Activated naive CD8-positive, alpha-beta T cell treated with anti-CD3 and anti-CD28 coated beads for 36 hours (primary cell): ENCODE data around the gene MTG2. TPM values are rescaled to one million over a fixed set of nuclear protein-coding genes. Genes with fewer than 3 reads are reported as not detected.

Experiments
- DNase-seq: peaks from one replicate; pipeline ENCODE4 v3.0.0; 2021
- H3K27ac Mint-ChIP-seq: one replicate; pipeline ENCODE4 v1.8.0; 2022; ENCODE audit warnings: mild to moderate bottlenecking, moderate library complexity, mixed read lengths
- H3K27me3 Mint-ChIP-seq: one replicate; pipeline ENCODE4 v1.8.0; 2022; ENCODE audit warnings: mild to moderate bottlenecking, mixed read lengths
- H3K36me3 Mint-ChIP-seq: one replicate; pipeline ENCODE4 v1.8.0; 2021; ENCODE audit warnings: mild to moderate bottlenecking, mixed read lengths
- H3K4me1 Mint-ChIP-seq: one replicate; pipeline ENCODE4 v1.8.0; 2021; ENCODE audit warnings: mixed read lengths
- H3K4me3 Mint-ChIP-seq: one replicate; pipeline ENCODE4 v1.8.0; 2022; ENCODE audit warnings: mild to moderate bottlenecking, moderate library complexity, mixed read lengths
- H3K9me3 Mint-ChIP-seq: one replicate; pipeline ENCODE4 v1.8.0; 2022; ENCODE audit warnings: mixed read lengths
- total RNA-seq, 2 experiments: library from RNA; stranded (reverse); gene quantifications; one replicate each; pipeline ENCODE4 v1.2.3, GENCODE V29; 2021

MTG2 gene, protein sequence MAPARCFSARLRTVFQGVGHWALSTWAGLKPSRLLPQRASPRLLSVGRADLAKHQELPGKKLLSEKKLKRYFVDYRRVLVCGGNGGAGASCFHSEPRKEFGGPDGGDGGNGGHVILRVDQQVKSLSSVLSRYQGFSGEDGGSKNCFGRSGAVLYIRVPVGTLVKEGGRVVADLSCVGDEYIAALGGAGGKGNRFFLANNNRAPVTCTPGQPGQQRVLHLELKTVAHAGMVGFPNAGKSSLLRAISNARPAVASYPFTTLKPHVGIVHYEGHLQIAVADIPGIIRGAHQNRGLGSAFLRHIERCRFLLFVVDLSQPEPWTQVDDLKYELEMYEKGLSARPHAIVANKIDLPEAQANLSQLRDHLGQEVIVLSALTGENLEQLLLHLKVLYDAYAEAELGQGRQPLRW
- total RNA-seq: 10 to 100 TPM; 36.1 to 39.9 TPM

DNA sequence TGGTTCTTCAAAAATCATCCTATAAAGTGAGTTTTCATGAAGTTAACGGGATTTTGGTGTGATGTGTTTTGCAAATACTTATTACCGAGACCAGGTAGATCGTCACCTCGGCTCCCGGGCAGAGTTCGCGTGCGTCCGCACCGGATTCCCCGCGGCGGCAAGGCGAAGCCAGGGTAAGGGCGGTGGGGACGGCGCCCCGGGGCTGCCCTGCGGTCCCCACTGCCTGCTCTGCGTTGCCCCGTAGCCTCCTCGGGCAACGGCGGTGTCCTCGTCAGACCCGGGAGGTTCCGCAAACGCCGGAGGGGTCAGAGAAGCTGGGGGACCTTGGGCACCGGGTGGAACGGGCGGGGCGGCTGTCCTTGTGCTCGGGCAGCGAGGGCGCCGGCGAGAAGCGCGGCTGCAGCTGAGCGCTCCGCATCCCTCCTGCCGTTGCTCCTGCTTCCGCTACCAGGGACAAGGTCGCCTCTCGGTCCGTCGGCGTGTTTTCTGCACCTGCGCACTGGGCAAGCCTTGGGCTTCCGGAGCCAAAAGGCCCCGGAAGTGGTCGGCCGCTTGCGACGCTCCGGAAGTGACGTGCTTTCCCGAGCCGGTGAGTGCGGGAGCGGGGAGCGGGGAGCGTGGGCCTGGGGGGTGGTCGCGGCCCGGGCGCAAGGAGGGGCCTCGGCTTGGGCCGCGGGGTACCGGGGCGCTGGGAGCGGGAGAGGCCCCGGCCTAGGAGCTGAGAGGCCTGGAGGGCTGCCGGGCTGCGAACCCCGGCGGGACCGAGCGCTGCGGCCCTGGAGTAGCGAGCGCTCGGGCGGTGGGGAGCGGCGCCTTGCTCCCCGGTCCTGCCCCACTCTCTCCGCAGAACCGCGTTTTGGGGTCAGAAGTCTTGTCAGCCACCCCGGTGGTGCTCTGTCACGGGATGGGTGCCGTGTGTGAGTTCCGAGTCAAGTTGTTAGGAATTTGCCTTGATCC is at the start of gene MTG2:
TSS of gene MTG2 (plus strand) at position 560 of the 957 bp plus-strand sequence. CDS start 10,393 bp downstream, outside the sequence.
- peak; percentile 94 for DNase-seq
- Mint-ChIP-seq H3K9me3 (no peaks in the 10 kb centered on the region), H3K36me3 (peaks cover 18% of the 10 kb centered on the region), H3K4me3 (peak within 1 kb of the TSS; percentile 94), H3K27me3 (no peaks in the 10 kb centered on the region), H3K27ac (peak within 1 kb of the TSS; percentile 90), H3K4me1 (peaks cover 30% of the 10 kb centered on the region)

DNA sequence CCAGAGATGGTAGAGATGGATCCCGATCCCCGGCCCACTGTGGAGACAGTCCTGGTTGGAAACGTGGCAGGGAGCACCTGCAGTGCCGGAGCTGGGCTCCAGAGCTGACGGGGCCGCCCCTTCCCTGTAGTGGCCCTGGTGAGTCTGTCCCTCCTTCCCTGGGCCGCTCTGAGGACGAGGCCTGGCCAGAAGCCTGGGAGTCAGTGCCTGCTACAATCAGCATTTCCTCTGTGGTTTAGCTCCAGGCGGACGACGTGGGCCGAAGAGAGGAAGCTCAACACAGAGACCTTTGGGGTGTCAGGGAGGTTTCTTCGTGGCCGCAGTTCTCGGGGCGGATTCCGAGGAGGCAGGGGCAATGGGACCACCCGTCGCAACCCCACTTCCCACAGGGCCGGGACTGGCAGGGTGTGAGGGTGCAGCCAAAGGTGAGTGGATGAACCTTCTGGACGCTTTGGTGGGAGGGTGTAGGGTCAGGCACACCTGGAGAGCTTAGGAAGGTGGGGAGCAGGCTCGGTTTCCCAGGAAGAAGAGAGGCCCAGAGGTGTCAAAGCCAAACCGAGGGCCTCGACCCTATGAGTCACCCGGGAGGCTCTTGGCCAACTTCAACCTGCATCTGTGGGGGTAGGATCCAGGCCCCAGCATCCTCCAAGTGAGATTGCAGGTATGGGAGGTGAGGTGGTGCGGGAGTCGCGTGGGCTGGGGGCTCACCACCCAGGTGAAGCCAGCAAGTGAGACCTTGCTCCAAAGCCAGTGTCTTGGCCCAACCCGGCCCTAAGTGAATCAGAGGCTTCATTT is 49.6 kb upstream of the MTG2 start:
- no peak for DNase-seq
- Mint-ChIP-seq H3K4me3 (no peak overlapping the region), H3K9me3 (no peaks in the 10 kb centered on the region), H3K27me3 (no peaks in the 10 kb centered on the region), H3K27ac (no peak overlapping the region), H3K4me1 (peaks cover 26% of the 10 kb centered on the region), H3K36me3 (peaks cover 46% of the 10 kb centered on the region)

DNA sequence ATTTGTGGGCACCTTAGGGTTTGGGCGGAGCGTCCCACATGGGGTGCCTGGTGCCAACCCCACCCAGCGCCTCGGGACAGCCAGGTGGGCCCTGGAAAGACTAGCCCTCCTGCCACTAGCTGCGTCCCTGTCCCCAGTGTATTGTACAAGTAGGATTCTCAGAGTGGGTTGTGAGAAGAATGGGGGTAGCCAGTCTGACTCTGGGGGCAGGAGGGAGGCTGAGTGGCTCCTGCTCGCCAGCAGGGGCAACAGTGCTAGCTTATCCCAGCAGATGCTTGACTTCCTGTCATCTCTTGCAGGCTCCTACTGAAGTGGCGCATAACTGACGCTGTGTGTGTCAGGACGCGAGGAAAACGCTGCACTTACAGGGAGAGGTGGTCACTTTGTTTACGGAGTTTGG is 49.0 kb upstream of the MTG2 start:
- H3K9me3 Mint-ChIP-seq: no peaks in the 10 kb centered on the region
- no peak for DNase-seq
- H3K36me3 Mint-ChIP-seq: peaks cover 48% of the 10 kb centered on the region
- peaks cover 27% of the 10 kb centered on the region for H3K4me1 Mint-ChIP-seq
- H3K27me3 Mint-ChIP-seq: no peaks in the 10 kb centered on the region
- no peak overlapping the region for H3K4me3 Mint-ChIP-seq
- H3K27ac Mint-ChIP-seq: peak overlapping the region; percentile 66

DNA sequence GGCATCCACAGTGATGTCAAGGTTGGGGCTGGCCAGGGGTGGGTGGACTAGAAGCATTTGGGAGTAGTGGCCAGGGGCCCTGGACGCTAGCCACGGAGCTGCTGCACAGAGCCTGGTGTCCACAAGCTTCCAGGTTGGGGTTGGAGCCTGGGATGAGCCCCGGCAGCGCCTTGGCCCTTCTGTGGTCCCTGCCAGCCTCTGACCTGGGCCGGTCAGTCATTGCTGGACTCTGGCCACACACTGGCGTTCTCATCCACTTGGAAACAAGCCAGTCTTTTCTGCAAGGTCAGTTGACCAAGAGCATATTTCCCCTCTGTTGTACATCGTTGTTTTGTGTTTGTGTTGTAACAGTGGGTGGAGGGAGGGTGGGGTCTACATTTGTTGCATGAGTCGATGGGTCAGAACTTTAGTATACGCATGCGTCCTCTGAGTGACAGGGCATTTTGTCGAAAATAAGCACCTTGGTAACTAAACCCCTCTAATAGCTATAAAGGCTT is 48.0 kb upstream of the MTG2 start:
- Mint-ChIP-seq H3K36me3 (peaks cover 45% of the 10 kb centered on the region), H3K27me3 (no peaks in the 10 kb centered on the region), H3K27ac (no peak overlapping the region), H3K9me3 (no peaks in the 10 kb centered on the region), H3K4me1 (peaks cover 30% of the 10 kb centered on the region), H3K4me3 (no peak overlapping the region)
- DNase-seq: no peak

DNA sequence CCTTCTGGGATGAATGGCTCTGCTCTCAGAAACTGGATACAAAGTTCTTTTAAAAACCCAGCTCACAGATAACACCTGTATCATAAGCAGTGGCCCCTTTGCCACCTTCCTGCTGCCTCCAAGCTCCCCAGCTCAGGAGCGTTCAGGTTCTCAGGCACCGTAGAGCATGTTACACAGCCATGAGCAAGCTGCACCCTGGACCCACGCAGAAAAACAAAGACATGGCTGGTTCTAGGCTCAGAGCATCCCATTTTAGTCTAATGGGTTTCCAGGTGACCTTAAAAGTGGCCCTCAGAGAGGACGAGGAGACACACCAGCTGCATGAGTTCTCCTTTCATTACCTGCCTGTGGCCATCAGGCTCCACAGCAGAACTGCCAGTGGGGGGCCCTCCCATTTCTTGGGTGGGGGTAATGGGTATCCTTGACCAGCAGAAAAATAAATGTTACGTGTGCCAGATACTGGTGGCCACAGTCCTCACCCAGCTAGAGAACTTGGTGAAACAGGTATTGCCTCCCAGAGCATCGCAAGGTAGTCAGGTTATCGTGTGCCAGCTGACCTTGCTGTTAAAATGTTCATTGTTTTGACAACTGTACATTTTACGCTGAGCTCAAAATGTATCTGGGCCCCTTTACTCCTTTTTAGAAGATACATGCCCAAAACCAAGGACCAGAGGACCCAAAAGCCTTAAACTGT is 47.1 kb upstream of the MTG2 start:
- Mint-ChIP-seq H3K27me3 (no peaks in the 10 kb centered on the region), H3K9me3 (no peaks in the 10 kb centered on the region), H3K4me1 (peaks cover 37% of the 10 kb centered on the region), H3K4me3 (no peak overlapping the region), H3K27ac (peak overlapping the region; percentile 65), H3K36me3 (peaks cover 43% of the 10 kb centered on the region)
- DNase-seq: no peak

DNA sequence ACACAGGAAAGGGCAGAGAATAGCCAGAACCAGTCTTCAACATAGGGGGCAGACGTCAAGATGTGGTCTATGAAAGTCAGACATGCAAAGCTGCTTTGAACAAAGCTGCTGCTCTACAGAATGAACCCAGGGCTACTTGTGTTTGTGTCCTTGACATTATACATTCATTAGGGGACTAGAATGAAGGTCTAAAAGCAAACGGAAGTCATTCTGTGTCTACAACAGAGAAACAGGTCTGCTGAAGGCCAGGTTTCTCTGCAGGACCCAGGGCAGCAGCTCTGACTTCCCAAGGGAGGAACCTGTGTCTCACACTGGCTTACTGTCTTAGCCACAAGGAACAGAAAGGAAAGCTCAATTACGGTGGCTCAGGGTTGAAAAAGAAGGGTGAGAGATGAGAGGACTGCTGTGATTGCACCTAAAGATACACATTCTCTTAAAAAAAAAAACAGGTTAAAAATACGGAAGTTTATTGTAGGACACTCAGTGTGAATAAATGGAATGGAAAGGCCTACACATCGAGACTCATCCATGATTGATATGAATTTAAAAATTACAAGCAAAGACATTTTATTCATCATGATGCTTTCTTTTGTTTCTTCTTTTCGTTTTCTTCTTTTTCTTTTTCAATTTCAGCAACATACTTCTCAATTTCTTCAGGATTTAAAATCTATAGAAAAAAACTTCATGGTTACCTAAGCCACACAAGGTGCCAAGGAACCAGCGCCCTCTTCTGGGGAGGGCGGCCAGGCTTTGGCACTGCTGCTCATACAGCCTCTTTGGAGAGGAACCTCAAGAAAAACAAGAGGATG is 46.3 kb upstream of the MTG2 start:
- Mint-ChIP-seq H3K9me3 (no peaks in the 10 kb centered on the region), H3K4me3 (no peak overlapping the region), H3K27me3 (no peaks in the 10 kb centered on the region), H3K36me3 (peaks cover 41% of the 10 kb centered on the region), H3K4me1 (peaks cover 44% of the 10 kb centered on the region), H3K27ac (peak overlapping the region; percentile 69)
- DNase-seq: peak; percentile 55

DNA sequence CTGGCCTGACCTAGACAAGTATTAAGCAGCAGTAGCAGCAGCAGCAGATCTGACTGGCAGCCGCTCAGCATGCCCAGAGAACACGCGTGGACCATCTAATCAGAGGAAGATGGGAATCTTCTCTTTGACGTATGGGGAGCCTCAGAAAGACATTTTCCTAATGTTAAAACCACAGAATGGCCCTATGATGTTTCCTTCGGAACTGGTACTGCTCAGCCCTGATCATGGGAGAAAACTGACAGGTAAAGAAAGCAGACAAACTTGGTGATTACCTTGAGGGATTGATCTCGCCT is 45.8 kb upstream of the MTG2 start:
- peak overlapping the region; percentile 69 for H3K27ac Mint-ChIP-seq

DNA sequence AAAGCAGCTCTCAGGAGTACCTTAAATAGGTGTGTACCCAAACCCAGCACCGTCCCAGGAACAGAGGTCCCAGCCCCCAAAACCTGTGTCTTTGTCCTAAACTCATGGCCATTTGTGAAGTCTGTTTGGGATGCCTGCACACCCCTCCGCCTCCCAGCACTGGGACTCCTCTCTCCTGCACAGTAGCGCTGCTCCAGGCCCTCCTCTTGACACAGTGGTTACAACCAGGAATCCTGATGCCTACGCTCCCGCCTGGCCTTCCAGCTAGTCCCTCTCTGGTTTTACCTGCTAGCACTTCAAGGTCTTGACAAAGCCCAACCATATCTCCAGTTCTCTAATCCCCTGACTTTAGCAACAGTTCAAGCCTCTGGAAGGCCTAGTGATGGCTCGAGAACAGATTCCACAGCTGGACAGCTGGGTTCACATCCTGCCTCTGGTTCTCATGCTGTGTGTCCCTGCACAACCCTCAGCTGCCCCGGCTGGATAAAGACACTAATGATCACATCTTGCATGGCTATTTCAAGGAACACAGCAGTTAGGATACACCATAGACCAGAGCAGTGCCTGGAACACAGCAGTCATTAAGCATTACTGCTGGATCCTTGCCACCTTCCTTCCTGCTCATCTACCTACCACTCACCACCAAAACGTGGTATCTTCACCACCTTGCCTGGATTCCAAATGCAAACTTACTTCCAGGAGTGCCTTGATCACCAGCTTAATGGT is 45.2 kb upstream of the MTG2 start:
- DNase-seq: no peak
- no peaks in the 10 kb centered on the region for H3K27me3 Mint-ChIP-seq
- peak overlapping the region; percentile 36 for H3K27ac Mint-ChIP-seq
- peaks cover 43% of the 10 kb centered on the region for H3K36me3 Mint-ChIP-seq
- H3K4me3 Mint-ChIP-seq: no peak overlapping the region
- peaks cover 44% of the 10 kb centered on the region for H3K4me1 Mint-ChIP-seq
- no peaks in the 10 kb centered on the region for H3K9me3 Mint-ChIP-seq

More for the DNA sequence above, 45.8 kb upstream of the MTG2 start:
- H3K36me3 Mint-ChIP-seq: peaks cover 44% of the 10 kb centered on the region
- peaks cover 48% of the 10 kb centered on the region for H3K4me1 Mint-ChIP-seq
- H3K4me3 Mint-ChIP-seq: no peak overlapping the region
- H3K9me3 Mint-ChIP-seq: no peaks in the 10 kb centered on the region
- no peaks in the 10 kb centered on the region for H3K27me3 Mint-ChIP-seq
- no peak for DNase-seq

DNA sequence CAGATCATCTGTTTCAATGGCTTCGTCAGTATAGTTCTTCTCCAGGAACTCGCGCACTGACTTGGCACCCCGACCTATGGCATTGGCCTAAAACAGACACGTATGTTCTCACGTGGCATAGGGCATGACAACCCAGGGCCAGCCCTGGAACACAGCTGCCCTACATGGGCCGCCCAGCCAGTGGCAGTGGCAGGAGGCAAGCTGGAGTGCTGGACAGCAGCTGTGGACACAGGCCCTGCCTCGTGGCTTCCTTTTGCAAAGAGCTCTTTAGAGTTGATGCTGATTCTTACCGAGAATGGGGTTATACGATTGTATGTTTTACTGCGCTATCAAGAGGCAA is 44.7 kb upstream of the MTG2 start:
- no peak for DNase-seq
- H3K27ac Mint-ChIP-seq: no peak overlapping the region
- H3K36me3 Mint-ChIP-seq: peaks cover 43% of the 10 kb centered on the region
- H3K27me3 Mint-ChIP-seq: no peaks in the 10 kb centered on the region
- no peak overlapping the region for H3K4me3 Mint-ChIP-seq
- no peaks in the 10 kb centered on the region for H3K9me3 Mint-ChIP-seq
- H3K4me1 Mint-ChIP-seq: peaks cover 43% of the 10 kb centered on the region

DNA sequence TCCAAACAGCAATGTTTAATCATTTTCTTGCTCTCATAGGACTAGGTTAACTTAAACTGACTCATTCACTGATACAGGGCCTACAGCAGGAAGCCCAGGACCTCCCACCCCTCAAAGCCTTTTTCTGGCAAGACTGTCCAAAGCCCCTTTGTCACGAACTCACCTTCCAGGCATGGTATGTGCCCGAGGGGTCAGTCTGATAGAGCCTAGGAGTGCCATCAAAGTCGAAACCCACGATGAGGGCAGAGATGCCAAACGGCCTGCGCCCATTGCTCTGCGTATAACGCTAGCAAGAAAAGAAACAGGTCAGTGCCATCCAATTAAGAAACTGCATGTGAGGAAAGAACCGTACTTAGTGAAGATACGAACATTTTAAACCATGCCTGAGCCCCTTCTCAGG is 43.9 kb upstream of the MTG2 start:
- H3K27ac Mint-ChIP-seq: no peak overlapping the region
- peaks cover 41% of the 10 kb centered on the region for H3K36me3 Mint-ChIP-seq
- no peak overlapping the region for H3K4me3 Mint-ChIP-seq
- no peak for DNase-seq
- no peaks in the 10 kb centered on the region for H3K9me3 Mint-ChIP-seq
- H3K4me1 Mint-ChIP-seq: peaks cover 36% of the 10 kb centered on the region
- H3K27me3 Mint-ChIP-seq: no peaks in the 10 kb centered on the region

DNA sequence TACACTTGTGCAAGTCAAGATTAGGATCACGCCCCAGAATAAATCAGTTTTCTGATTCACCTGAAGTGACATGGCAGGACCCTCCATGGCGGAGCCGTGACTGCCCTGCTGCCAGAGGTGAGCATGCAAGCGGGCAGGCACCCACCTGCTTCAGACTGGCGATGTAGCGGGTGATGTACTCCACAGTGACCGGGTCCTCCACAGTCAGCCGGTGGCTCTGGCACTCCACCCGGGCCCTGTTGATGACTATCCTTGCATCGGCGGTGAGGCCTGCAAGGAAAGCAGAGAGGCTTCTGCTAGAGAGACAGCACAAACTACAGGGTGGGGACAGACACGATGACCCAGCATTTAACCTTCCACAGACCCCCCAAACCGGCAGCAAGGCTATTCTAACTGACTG is 43.2 kb upstream of the MTG2 start:
- no peak overlapping the region for H3K4me3 Mint-ChIP-seq
- DNase-seq: no peak
- peak overlapping the region; percentile 8 for H3K27ac Mint-ChIP-seq
- peaks cover 33% of the 10 kb centered on the region for H3K4me1 Mint-ChIP-seq
- H3K36me3 Mint-ChIP-seq: peaks cover 44% of the 10 kb centered on the region
- no peaks in the 10 kb centered on the region for H3K9me3 Mint-ChIP-seq
- H3K27me3 Mint-ChIP-seq: no peaks in the 10 kb centered on the region

DNA sequence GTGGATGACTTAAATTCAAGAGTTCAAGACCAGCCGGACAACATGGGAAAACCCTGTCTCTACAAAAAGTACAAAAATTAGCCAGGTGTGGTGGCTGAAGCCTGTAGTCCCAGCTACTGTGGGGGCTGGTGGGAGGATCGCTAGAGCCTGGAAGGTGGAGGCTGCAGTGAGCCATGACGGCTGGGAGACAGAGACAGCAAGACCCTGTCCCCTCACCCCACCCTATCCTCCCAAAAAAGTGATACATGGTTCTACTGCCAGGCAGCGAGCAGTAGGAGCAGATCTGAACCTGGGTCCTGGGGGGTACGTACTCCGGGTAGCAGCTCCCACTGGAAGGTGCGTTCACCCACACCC is 41.8 kb upstream of the MTG2 start:
- Mint-ChIP-seq H3K27me3 (no peaks in the 10 kb centered on the region), H3K4me3 (peak overlapping the region; percentile 92), H3K27ac (peak overlapping the region; percentile 93), H3K4me1 (peaks cover 45% of the 10 kb centered on the region), H3K36me3 (peaks cover 46% of the 10 kb centered on the region), H3K9me3 (no peaks in the 10 kb centered on the region)
- no peak for DNase-seq
